H1 (cell line): Measurements from ENCODE around the gene BRD7. TPM values are rescaled to one million over a fixed set of nuclear protein-coding genes. Genes with fewer than 3 reads are reported as not detected.
A peak's percentile ranks its signal among the peaks of the same experiment; 100 is the strongest.

Source experiments
- TEAD4 ChIP-seq: IDR thresholded peaks from 2 replicates; pipeline ENCODE4 v1.6.1; 2012; ENCODE audit warnings: low read depth, low read length, inconsistent platforms, mixed read lengths
- polyA plus RNA-seq, 7 experiments: library from polyadenylated mRNA; depleted of rRNA in 3 of 7; stranded (reverse) in 5 of 7; unstranded in 2 of 7; fragments of >200 nt in 5 of 7; fragments of 200-250 nt in 2 of 7; gene quantifications; 1 replicate in 5 of 7; 2 replicates in 1 of 7; 4 replicates in 1 of 7; pipeline versions ENCODE4 v1.2.1 to v1.2.3, GENCODE V29; 2011 to 2013; ENCODE audit warnings: missing spikeins in 2 of 7, mixed read lengths in 2 of 7
- total RNA-seq: library from RNA; stranded (reverse); fragmentation: NEBNext Ultra II Directional; extraction: Animal tissue kit (Norgen Biotek cat#: 25700); gene quantifications from 2 replicates; pipeline ENCODE4 v1.2.1, GENCODE V29; 2021
- TF ChIP-seq, protein P1 (sequence below): fragments of 300-600 bp; sonication (generic); IDR thresholded peaks from 2 replicates; pipeline ENCODE4 v1.7.1; 2012; ENCODE audit warnings: low read length, moderate library complexity, mild to moderate bottlenecking, inconsistent platforms; ENCODE audit not compliant: insufficient replicate concordance

BRD7 gene
- total and polyA plus RNA-seq, 2 of the 8 experiments (the other 6 are each of a cell fraction or from before 2014, with no cell fraction given), result 42.5 to 120 TPM

DNA sequence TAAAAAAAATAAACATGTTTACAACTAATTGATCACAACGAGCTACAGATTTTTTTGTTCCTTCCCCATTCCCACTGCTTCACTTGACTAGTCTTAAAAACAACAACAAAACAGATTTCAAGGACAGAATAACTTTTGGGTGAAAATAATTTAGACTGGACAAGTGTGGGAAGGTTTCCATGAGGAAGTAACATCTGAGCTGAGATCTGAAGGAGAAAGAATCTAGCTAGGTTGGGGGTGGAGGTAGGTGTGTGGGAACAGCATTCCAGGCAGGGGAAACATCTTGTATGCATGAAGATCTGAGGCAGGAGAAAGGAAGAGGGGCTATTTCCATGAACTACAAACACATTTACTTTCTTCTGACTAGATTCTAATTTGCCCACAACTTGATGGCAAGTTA lies 9.2 kb downstream of the BRD7 start (continued):
- TF ChIP-seq, protein P1, sequence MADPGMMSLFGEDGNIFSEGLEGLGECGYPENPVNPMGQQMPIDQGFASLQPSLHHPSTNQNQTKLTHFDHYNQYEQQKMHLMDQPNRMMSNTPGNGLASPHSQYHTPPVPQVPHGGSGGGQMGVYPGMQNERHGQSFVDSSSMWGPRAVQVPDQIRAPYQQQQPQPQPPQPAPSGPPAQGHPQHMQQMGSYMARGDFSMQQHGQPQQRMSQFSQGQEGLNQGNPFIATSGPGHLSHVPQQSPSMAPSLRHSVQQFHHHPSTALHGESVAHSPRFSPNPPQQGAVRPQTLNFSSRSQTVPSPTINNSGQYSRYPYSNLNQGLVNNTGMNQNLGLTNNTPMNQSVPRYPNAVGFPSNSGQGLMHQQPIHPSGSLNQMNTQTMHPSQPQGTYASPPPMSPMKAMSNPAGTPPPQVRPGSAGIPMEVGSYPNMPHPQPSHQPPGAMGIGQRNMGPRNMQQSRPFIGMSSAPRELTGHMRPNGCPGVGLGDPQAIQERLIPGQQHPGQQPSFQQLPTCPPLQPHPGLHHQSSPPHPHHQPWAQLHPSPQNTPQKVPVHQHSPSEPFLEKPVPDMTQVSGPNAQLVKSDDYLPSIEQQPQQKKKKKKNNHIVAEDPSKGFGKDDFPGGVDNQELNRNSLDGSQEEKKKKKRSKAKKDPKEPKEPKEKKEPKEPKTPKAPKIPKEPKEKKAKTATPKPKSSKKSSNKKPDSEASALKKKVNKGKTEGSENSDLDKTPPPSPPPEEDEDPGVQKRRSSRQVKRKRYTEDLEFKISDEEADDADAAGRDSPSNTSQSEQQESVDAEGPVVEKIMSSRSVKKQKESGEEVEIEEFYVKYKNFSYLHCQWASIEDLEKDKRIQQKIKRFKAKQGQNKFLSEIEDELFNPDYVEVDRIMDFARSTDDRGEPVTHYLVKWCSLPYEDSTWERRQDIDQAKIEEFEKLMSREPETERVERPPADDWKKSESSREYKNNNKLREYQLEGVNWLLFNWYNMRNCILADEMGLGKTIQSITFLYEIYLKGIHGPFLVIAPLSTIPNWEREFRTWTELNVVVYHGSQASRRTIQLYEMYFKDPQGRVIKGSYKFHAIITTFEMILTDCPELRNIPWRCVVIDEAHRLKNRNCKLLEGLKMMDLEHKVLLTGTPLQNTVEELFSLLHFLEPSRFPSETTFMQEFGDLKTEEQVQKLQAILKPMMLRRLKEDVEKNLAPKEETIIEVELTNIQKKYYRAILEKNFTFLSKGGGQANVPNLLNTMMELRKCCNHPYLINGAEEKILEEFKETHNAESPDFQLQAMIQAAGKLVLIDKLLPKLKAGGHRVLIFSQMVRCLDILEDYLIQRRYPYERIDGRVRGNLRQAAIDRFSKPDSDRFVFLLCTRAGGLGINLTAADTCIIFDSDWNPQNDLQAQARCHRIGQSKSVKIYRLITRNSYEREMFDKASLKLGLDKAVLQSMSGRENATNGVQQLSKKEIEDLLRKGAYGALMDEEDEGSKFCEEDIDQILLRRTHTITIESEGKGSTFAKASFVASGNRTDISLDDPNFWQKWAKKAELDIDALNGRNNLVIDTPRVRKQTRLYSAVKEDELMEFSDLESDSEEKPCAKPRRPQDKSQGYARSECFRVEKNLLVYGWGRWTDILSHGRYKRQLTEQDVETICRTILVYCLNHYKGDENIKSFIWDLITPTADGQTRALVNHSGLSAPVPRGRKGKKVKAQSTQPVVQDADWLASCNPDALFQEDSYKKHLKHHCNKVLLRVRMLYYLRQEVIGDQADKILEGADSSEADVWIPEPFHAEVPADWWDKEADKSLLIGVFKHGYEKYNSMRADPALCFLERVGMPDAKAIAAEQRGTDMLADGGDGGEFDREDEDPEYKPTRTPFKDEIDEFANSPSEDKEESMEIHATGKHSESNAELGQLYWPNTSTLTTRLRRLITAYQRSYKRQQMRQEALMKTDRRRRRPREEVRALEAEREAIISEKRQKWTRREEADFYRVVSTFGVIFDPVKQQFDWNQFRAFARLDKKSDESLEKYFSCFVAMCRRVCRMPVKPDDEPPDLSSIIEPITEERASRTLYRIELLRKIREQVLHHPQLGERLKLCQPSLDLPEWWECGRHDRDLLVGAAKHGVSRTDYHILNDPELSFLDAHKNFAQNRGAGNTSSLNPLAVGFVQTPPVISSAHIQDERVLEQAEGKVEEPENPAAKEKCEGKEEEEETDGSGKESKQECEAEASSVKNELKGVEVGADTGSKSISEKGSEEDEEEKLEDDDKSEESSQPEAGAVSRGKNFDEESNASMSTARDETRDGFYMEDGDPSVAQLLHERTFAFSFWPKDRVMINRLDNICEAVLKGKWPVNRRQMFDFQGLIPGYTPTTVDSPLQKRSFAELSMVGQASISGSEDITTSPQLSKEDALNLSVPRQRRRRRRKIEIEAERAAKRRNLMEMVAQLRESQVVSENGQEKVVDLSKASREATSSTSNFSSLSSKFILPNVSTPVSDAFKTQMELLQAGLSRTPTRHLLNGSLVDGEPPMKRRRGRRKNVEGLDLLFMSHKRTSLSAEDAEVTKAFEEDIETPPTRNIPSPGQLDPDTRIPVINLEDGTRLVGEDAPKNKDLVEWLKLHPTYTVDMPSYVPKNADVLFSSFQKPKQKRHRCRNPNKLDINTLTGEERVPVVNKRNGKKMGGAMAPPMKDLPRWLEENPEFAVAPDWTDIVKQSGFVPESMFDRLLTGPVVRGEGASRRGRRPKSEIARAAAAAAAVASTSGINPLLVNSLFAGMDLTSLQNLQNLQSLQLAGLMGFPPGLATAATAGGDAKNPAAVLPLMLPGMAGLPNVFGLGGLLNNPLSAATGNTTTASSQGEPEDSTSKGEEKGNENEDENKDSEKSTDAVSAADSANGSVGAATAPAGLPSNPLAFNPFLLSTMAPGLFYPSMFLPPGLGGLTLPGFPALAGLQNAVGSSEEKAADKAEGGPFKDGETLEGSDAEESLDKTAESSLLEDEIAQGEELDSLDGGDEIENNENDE, result no peak
- 0 out of 2 replicates have a peak, but pooled peaks have one; percentile 16 for TF ChIP-seq TEAD4
